Activated CD8-positive, alpha-beta memory T cell treated with anti-CD3 and anti-CD28 coated beads for 36 hours (primary cell): Measurements from ENCODE around the gene SIAH2. TPM values are rescaled to one million over a fixed set of nuclear protein-coding genes. Genes with fewer than 3 reads are reported as not detected.

ENCODE experiments used
- CTCF ChIA-PET: fragments of 350-600 bp; sonication (Branson Sonifier 250); formaldehyde crosslinking; loops from one replicate; lab custom pipeline; 2021; ENCODE audit warnings: antibody characterized with exemption; lab: Charles Lee
- POLR2A ChIA-PET: fragments of 350-600 bp; sonication (Branson Sonifier 250); formaldehyde crosslinking; loops from one replicate; lab custom pipeline; 2021; ENCODE audit warnings: antibody characterized with exemption; lab: Charles Lee
- total RNA-seq, 2 experiments: library from RNA; stranded (reverse); gene quantifications; one replicate each; pipeline ENCODE4 v1.2.3, GENCODE V29; 2021

The SIAH2 gene
- total RNA-seq, 2 experiments from 2014 or later = 107 to 109 TPM

GRCh38 chr3:150742141-150742523 lies 20.8 kb downstream of the SIAH2 start:
- POLR2A ChIA-PET = interaction anchor here (1.9 kb wide), 1 partner anchor 21 kb away, joined by 7 read pairs; the partner anchor contains the start of gene SIAH2
- CTCF ChIA-PET = interaction anchor here (0.7 to 1.4 kb wide), 2 partner anchors 17 to 20 kb away, joined by 3 to 4 read pairs; no protein-coding TSS in a partner anchor

GRCh38 chr3:150741497-150742140 lies 21.4 kb downstream of the SIAH2 start:
- POLR2A ChIA-PET = interaction anchor here (0.8 to 1.3 kb wide), 2 partner anchors 13 to 18 kb away, joined by 3 read pairs; no protein-coding TSS in a partner anchor
- CTCF ChIA-PET = interaction anchor here (0.7 to 1.4 kb wide), 3 partner anchors 17 to 21 kb away, joined by 3 to 4 read pairs (median 3); no protein-coding TSS in a partner anchor

- ChIA-PET CTCF (interaction anchor here (0.7 to 1.2 kb wide), 3 partner anchors 19 to 90 kb away, joined by 3 to 5 read pairs (median 4); no protein-coding TSS in a partner anchor), POLR2A (interaction anchor here (0.6 to 1.3 kb wide), 4 partner anchors 14 to 23 kb away, joined by 3 to 4 read pairs (median 3); no protein-coding TSS in a partner anchor)
Observed at GRCh38 chr3:150740733-150741496, 22.1 kb downstream of the SIAH2 start.

GRCh38 chr3:150739877-150740645 lies 22.9 kb downstream of the SIAH2 start:
- ChIA-PET CTCF (interaction anchor here (0.7 to 1.2 kb wide), 3 partner anchors 19 to 91 kb away, joined by 3 to 5 read pairs (median 4); no protein-coding TSS in a partner anchor), POLR2A (interaction anchor here (0.7 to 1.3 kb wide), 2 partner anchors 16 to 19 kb away, joined by 3 to 4 read pairs; no protein-coding TSS in a partner anchor)

- CTCF ChIA-PET = no interaction called here
- POLR2A ChIA-PET = no interaction called here
Observed at GRCh38 chr3:150739200-150739863, 23.6 kb downstream of the SIAH2 start.

- ChIA-PET POLR2A (interaction anchor here (0.8 to 1.8 kb wide), 5 partner anchors 22 to 468 kb away, joined by 3 to 29 read pairs (median 3); partner anchors contain the start of gene SIAH2), CTCF (interaction anchor here (0.6 to 1.6 kb wide), 6 partner anchors 21 to 49 kb away, joined by 3 to 7 read pairs (median 4); partner anchors contain the start of gene SIAH2)
Observed at GRCh38 chr3:150738688-150739087, 24.3 kb downstream of the SIAH2 start.

- CTCF ChIA-PET = interaction anchor here (0.6 to 1.6 kb wide), 7 partner anchors 13 to 50 kb away, joined by 3 to 7 read pairs (median 4); partner anchors contain the start of gene SIAH2
Observed at GRCh38 chr3:150737874-150738679, 24.9 kb downstream of the SIAH2 start.

GRCh38 chr3:150736903-150737832 lies 25.8 kb downstream of the SIAH2 start:
- CTCF ChIA-PET = interaction anchor here (1.2 to 1.6 kb wide), 6 partner anchors 13 to 51 kb away, joined by 3 to 7 read pairs (median 4); partner anchors contain the start of gene SIAH2
- POLR2A ChIA-PET = interaction anchor here (1.6 to 1.8 kb wide), 2 partner anchors 23 to 26 kb away, joined by 18 to 29 read pairs; partner anchors contain the start of gene SIAH2

More at GRCh38 chr3:150737874-150738679, 24.9 kb downstream of the SIAH2 start:
- POLR2A ChIA-PET = interaction anchor here (0.8 to 1.8 kb wide), 5 partner anchors 22 to 469 kb away, joined by 3 to 29 read pairs (median 3); partner anchors contain the start of gene SIAH2

- POLR2A ChIA-PET = no interaction called here
- CTCF ChIA-PET = interaction anchor here (0.9 kb wide), 1 partner anchor 10 kb away, joined by 3 read pairs; no protein-coding TSS in a partner anchor
Observed at GRCh38 chr3:150736316-150736719, 26.7 kb downstream of the SIAH2 start.

- POLR2A ChIA-PET = no interaction called here
Observed at GRCh38 chr3:150734795-150735119, 28.2 kb downstream of the SIAH2 start.

GRCh38 chr3:150733936-150734794 lies 28.8 kb downstream of the SIAH2 start:
- POLR2A ChIA-PET = no interaction called here
- CTCF ChIA-PET = no interaction called here

More at GRCh38 chr3:150734795-150735119, 28.2 kb downstream of the SIAH2 start:
- CTCF ChIA-PET = no interaction called here

GRCh38 chr3:150733373-150733935 lies 29.5 kb downstream of the SIAH2 start:
- CTCF ChIA-PET = no interaction called here
- POLR2A ChIA-PET = no interaction called here

GRCh38 chr3:150729682-150730360 lies 33.1 kb downstream of the SIAH2 start:
- ChIA-PET CTCF (no interaction called here), POLR2A (interaction anchor here (0.7 kb wide), 1 partner anchor 57 kb away, joined by 3 read pairs; no protein-coding TSS in a partner anchor)
